Ramos (cell line): Measurements from ENCODE around the gene COL23A1.

Experiments
- in situ Hi-C: fragments of 300-500 bp; cut with MboI; formaldehyde crosslinking; loops from one replicate; pipeline ENCODE4 v1.14.3; 2022; ENCODE audit warnings: low sequenced_read_pairs; ENCODE audit not compliant: unreplicated experiment

The COL23A1 gene

GRCh38 chr5:178353461-178353860 is 236.7 kb downstream of the COL23A1 start:
- in situ Hi-C loops, result no loop called here

DNA sequence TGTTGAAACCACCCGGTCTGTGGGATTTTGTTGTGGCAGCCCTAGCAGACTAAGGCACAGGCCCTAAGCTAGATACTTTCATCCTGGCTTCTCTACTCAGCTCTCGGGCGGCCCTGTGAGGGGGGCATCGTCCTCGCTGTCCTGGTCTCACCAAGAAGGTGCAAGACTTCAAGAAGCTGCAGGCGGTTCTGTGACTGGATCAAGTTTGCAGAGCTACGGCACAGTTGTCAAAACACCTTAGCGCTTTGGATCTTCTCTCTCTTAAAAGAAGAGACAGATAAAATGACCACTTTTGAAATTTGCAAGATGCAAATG is 238.2 kb downstream of the COL23A1 start:
- in situ Hi-C loops, result no loop called here

- in situ Hi-C loops, result no loop called here
Observed at GRCh38 chr5:178351221-178352034, 238.8 kb downstream of the COL23A1 start.

DNA sequence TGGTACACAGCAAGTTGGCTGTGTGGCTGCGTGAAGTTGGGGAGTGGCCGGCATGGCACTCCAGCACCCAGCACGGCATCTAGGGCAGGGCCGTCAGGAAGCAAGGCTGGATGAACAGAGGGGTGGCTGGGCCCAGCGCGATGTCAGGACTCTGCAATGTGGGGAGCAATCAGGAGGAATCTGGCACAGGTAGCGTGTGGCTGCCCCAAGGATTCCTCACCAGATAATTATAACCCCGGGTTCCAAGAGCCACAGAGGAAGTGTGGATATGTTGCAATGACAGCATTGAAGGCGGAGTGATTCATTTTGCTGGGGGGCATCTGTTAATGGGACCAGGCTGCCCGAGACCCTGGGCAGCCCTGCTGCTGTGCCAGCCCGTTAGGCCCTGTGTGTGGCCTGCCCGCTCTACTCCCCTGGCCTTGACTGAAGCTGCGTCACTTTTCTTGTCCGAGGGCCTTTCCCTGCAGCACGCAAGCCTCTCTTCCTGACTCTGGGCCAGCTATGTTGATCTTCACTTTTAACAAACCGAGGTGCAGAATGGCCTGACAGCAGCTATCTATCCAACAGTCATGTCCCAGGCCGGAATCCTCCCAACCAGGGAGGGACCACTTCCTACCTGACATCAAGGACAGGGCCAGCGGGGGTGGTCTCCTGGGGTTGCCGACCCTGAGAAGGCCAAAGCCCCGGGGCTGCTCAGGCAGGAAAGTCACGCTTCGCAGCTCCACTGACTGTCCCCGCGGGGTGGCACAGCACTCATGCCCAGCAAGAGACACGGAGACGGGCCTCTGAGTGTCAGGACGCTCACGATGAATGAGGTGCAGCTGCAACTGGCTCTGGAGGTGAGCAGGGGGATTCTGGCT is 239.6 kb downstream of the COL23A1 start:
- in situ Hi-C loops, result no loop called here

GRCh38 chr5:178349625-178350353 is 240.4 kb downstream of the COL23A1 start:
- in situ Hi-C loops, result no loop called here

DNA sequence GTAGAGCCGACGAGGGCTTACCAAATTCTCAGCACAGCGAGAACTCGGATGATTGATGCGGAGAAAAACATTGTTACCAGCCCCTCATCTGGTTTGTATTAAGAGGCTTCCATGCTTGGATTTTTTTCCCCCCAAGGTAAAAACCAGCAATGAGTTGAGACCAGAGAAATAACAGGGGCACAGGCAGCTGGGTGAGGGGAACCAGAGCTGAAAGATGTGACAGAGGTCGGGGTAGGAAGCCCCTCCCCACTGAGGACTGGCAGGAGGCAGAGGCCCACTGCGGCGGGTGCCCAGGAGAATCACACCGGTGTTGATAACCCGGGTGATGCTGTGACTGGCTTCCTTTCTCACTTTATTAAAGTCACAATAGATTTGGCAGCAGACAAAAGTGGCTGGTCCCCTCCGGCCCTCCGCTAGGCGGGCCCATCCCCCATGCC is 241.1 kb downstream of the COL23A1 start:
- in situ Hi-C loops, result no loop called here

GRCh38 chr5:178348356-178349074 is 241.7 kb downstream of the COL23A1 start:
- in situ Hi-C loops, result no loop called here

- in situ Hi-C loops, result no loop called here
Observed at GRCh38 chr5:178347956-178348355, 242.2 kb downstream of the COL23A1 start.

GRCh38 chr5:178346607-178347334 is 243.4 kb downstream of the COL23A1 start:
- in situ Hi-C loops, result no loop called here

- in situ Hi-C loops, result no loop called here
Observed at GRCh38 chr5:178343306-178343705, 246.9 kb downstream of the COL23A1 start.

GRCh38 chr5:178341851-178342140 is 248.4 kb downstream of the COL23A1 start:
- in situ Hi-C loops, result no loop called here

DNA sequence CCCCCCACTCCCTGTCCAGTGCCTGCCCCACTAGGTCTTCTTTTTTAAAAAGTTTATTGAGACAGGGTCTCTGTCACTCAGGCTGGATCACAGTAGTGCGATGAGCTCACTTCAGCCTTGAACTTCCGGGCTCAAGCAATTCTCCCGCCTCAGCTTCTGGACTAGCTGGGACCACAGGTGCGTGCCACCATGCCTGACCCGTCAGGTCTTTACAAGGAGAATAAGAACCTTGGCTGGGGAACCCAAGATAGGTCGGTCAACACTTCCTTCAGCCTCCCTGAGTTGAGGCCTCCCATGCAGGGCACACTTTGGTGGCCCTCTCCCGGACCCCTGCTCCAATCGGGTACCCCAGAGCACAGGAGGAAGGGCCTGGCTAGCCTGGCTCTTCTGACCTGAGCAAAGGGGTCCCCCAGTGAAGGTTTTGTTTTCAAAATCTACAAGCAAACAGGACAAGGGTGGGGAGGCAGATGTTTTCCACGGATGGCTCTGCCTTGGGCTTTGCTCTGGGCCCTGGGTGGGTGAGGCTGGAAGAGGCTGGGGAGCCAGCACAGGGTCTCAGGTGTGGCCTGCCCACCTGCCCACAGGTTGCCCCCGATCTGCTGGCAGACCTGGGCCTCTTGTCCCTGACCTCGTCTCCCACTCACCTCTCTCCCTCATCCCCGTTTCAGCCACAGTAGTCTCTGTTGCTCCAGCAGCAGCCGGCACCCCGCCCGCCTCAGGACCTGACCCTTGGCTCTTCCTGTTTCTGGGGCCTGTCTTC is 248.9 kb downstream of the COL23A1 start:
- in situ Hi-C loops, result no loop called here

DNA sequence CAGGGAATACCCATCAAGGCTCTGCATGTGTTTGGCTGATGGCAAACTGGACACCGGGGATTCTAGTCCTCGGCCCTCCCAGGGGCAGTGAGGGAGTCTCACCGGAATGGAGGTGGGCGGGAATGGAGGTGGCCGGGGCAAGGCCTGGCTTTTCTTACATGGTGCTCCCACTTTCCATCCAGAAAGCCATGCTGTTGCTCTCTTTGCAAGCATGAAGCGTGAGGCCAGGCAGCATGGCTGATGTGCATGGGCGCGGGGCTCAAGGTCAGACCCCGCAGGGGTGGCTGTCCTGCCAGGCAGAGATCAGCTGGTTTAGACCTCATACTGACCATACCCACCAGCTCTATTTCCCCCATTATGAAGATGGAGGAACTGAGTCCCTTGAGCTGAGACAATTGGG is 249.6 kb downstream of the COL23A1 start:
- in situ Hi-C loops, result no loop called here

DNA sequence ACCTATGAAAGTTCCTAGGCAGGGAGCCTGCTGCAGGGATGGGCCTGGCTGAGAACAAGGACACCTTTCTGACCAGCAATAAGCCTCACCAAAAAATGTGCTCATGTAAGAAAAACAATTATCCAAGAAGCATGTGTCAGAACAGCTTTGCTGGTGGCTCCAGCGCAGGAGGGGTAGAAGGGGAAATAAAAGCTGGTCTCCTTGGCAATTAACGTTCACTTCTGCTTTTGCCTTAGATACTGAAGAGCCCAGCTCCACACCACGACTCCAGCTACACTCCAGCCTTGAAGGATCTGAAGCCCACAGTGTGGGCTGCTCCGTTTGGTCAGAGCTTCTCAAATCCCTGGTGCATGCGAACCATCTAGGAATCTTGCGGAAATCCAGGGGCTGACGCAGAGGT is 250.0 kb downstream of the COL23A1 start:
- in situ Hi-C loops, result no loop called here

DNA sequence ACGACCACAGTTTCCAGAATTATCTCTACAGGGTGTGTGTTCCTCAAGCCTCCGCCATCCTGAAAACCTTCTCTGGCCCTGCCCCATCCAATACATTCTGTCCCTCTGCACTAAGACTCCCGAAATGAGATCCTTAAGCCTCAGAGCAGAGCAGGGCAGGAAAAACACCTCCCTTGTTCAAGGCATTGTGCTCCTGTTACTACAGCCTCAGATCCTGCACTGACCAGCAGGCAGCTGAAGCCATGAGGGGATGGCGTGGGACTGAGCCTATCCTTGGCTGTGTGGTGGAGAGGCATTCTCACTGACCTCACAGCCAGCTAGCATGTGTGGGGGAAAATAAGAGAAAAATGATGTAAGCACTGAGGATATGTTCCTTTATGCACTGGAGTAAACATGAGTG is 250.9 kb downstream of the COL23A1 start:
- in situ Hi-C loops, result no loop called here

- in situ Hi-C loops, result no loop called here
Observed at GRCh38 chr5:178338750-178339144, 251.4 kb downstream of the COL23A1 start.

GRCh38 chr5:178338126-178338749 is 252.0 kb downstream of the COL23A1 start:
- in situ Hi-C loops, result no loop called here

- in situ Hi-C loops, result no loop called here
Observed at GRCh38 chr5:178337334-178337741, 252.9 kb downstream of the COL23A1 start.

- in situ Hi-C loops, result no loop called here
Observed at GRCh38 chr5:178336889-178337288, 253.3 kb downstream of the COL23A1 start.
